GM12874 (cell line): Measurements from ENCODE around the gene CDKN1C.

Experiments
- TF ChIP-seq, protein P1 (sequence below): IDR thresholded peaks from 2 replicates; pipeline ENCODE4 v1.5.1; 2011; ENCODE audit warnings: low read depth, mild to moderate bottlenecking, control low read depth, low read length, moderate library complexity; ENCODE audit not compliant: insufficient read depth

The CDKN1C gene

DNA sequence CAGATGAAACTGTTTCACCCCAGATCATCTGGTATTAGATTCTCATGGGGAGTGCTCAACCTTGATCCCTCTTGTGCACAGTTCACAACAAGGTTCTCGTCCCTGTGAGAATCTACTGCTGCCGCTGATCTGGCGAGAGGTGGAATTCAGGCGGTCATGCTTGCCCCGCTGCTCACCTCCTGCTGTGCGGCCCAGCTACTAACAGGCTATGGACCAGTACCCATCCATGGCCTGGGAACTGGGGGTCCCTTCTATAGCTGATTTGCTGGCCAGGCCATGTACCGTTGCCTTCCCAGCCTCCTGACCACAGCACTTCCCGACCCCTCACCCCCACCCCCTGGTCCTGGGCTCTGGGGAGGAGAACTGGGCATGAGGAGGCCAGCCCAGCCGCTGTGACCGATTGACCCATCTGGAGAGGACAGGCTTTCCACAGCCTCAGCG, 41.1 kb upstream of the CDKN1C start:
- TF ChIP-seq, protein P1, sequence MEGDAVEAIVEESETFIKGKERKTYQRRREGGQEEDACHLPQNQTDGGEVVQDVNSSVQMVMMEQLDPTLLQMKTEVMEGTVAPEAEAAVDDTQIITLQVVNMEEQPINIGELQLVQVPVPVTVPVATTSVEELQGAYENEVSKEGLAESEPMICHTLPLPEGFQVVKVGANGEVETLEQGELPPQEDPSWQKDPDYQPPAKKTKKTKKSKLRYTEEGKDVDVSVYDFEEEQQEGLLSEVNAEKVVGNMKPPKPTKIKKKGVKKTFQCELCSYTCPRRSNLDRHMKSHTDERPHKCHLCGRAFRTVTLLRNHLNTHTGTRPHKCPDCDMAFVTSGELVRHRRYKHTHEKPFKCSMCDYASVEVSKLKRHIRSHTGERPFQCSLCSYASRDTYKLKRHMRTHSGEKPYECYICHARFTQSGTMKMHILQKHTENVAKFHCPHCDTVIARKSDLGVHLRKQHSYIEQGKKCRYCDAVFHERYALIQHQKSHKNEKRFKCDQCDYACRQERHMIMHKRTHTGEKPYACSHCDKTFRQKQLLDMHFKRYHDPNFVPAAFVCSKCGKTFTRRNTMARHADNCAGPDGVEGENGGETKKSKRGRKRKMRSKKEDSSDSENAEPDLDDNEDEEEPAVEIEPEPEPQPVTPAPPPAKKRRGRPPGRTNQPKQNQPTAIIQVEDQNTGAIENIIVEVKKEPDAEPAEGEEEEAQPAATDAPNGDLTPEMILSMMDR = no peak

DNA sequence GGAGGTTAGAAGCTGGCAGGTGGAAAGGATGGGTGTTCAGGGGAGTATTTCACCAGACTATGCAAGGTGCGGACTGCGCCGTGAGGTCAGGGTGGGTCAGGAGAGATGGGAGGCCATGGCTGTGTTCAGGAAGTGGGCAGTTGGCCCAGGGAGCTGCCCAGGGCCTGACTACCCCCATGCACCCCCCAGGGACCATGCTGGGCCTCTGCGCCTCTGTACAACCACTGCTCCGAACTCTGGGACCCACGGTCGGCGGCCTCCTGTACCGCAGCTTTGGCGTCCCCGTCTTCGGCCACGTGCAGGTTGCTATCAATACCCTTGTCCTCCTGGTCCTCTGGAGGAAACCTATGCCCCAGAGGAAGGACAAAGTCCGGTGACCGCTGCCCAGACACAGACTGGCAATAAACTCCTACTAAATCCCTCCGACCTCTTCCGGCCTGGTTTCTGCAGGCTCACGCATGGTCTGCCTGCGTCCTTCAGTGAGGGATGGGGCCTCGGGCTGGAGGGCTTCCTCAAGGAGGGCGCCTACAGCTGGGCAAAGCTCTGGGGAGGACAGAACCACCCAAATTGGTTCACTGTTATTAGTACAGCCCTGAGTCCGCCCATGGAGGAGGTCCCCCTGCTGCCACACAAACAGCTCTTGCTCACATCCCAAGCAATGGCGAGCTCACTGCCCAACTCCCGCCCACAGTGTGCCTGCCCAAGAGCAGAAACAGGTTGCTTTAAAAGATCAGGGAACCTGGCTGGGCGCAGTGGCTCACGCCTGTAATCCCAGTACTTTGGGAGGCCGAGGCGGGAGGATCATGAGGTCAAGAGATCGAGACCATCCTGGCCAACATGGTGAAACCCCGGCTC, 39.5 kb upstream of the CDKN1C start:
- TF ChIP-seq, protein P1 = no peak

DNA sequence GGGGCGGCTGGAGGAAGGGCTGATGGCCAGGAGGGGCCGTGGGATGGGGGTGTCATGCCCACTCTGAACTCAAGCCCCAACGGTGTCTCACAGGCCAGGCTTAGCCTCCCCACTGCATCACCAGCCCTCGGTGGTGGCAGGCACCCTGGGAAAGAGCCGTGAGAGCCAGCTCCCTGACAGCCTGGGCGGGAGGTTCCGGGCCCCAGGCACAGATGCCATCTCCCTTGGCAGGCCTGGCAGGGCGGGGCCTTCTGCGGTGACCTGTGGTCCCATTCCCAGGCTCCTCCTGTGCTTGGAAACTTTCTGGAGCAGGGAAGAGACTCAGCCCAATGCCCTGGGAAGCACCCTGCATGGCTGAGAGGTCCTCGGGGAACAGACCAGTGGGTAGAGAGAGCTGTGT, 38.8 kb upstream of the CDKN1C start:
- TF ChIP-seq, protein P1 = no peak

DNA sequence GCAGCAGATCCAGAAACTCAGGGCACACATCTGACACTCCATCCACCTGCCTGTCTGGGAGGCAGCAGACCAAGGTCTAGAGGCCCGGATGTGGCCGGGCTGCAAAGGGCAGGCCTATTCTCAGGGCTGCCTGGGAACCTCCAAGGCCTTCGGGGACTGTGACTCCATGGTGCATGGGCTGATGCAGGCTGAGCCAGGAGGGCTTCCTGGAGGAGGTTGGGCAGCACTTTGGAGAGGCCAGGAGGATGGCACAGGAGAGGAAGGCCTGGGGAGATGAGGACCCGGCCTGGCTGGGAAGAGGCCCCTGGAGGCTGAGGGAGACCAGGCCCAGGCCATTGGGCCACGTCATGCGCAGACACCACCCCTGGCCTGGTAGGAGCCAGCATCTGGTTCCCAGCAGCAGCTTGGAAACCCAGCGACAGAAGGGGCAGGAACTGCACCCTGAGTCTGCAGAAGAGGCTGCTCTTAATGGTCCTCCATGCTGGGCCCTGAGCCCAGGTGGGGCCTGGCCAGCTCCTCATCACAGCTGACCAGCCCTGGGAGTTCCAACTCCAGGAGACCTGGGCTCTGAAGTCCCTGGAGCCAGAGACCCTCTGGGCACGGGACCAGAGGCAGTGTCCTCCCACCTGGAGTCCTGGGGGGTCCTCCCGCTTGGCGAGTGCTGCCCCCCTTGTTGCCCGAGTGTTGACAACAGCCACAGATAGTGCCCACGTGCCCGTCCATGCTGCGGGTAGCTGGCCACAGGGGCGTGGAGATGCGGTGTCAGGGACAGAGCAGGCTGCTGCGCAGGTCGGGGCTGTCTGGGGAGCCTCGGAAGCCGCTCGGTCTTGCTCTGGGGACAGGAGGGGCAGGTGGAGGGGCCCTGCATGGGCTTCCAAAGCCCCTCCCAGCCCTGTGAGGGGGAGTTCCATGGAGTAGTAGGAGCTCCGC, 38.1 kb upstream of the CDKN1C start:
- TF ChIP-seq, protein P1 = no peak

DNA sequence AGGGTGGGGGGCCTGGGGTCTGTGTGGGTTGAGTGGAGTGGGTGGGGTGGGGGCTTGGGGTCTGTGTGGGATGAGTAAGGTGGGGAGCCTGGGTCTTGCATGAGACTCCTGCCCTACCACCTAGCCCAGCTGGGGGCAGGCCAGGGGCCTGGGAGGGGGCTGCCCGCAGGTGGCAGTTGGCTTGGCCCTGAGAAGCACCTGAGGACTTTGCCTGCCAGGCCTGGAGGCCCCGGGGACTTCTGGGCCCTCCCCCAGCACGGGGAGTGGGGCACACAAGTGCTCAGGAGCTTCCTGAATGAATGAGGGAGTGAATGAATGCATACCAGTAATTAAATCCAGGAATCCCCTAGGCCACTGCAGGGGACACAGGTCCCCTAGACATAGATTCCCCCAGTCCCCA, 37.1 kb upstream of the CDKN1C start:
- TF ChIP-seq, protein P1 = no peak

DNA sequence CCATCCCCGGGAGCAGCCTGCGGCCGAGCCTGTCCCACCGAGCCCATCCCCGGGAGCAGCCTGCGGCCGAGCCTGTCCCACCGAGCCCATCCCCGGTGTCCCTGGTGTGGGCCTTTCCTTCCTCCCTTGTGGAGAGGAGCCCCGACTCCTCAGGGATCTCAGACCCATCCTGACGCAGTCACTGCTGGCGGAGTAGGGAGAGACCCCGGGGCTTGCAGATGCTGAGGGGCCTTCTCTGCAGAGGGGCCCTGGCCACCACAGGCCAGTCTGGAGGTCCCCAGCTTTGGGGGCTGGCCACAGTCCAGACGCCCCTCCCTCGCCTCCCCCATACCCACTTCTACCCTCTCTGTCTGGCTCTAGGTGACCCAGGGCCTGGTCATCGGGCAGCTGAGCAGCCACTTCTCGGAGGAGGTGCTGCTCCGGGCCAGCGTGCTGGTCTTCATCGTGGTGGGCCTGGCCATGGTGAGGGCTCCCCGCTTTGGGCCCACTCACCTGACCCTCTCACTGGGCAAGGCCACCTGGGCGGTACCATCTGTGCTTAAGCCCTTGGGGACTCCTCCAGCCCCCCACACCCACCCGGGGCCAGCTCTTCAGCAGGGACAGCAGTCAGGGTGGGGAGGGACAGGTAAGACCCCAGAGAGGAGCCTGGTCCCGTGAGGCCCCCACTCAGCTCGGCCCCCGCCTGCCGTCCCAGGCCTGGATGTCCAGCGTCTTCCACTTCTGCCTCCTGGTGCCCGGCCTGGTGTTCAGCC, 36.3 kb upstream of the CDKN1C start:
- TF ChIP-seq, protein P1 = no peak
